Natural killer cell (primary cell): ENCODE results near the gene BTD. TPM values are rescaled to one million over a fixed set of nuclear protein-coding genes. Genes with fewer than 3 reads are reported as not detected.

Experiments
- ATAC-seq, 3 donors: fragments of 150-1000 bp in 2 of 3; fragments of 200-7000 bp in 1 of 3; cut with Tn5 transposase; 1 replicate in 1 of 3; 2 replicates in 2 of 3; pipeline ENCODE4 v1.10.0; 2021; ENCODE audit warnings: mild to moderate bottlenecking in 2 of 3, moderate library complexity in 2 of 3
- DNase-seq, 2 donors: peaks; one replicate each; pipeline versions ENCODE4 v3.0.0 to v3.0.0-alpha.2; 2013 to 2021; ENCODE audit warnings: mixed read lengths in 1 of 2
- H3K27ac ChIP-seq: one replicate; pipeline ENCODE4 v1.5.1; 2013; ENCODE audit warnings: mild to moderate bottlenecking, low read length
- H3K27me3 ChIP-seq: one replicate; pipeline ENCODE4 v1.6.1; 2013; ENCODE audit warnings: low read length; ENCODE audit not compliant: control insufficient read depth, insufficient read depth
- H3K36me3 ChIP-seq: one replicate; pipeline ENCODE4 v1.6.1; 2013; ENCODE audit warnings: low read length; ENCODE audit not compliant: control insufficient read depth, insufficient read depth
- H3K4me1 ChIP-seq: one replicate; pipeline ENCODE4 v1.6.1; 2013; ENCODE audit warnings: low read length; ENCODE audit not compliant: control insufficient read depth, insufficient read depth
- H3K4me3 ChIP-seq: one replicate; pipeline ENCODE4 v1.5.1; 2013; ENCODE audit warnings: low read length
- H3K9me3 ChIP-seq: one replicate; pipeline ENCODE4 v1.6.1; 2013; ENCODE audit warnings: low read length; ENCODE audit not compliant: control insufficient read depth, insufficient read depth
- H3K27ac Mint-ChIP-seq, 2 donors: one replicate each; pipeline ENCODE4 v1.8.0; 2022; ENCODE audit warnings: mild to moderate bottlenecking in 2 of 2, mixed read lengths in 2 of 2, moderate library complexity in 1 of 2
- H3K27me3 Mint-ChIP-seq, 2 donors: one replicate each; pipeline ENCODE4 v1.8.0; 2022; ENCODE audit warnings: low read depth in 2 of 2, mixed read lengths in 2 of 2
- H3K36me3 Mint-ChIP-seq: one replicate; pipeline ENCODE4 v1.8.0; 2022; ENCODE audit warnings: mixed read lengths
- H3K4me1 Mint-ChIP-seq, 2 donors: one replicate each; pipeline ENCODE4 v1.8.0; 2022; ENCODE audit warnings: mixed read lengths in 2 of 2
- H3K4me3 Mint-ChIP-seq: one replicate; pipeline ENCODE4 v1.8.0; 2022; ENCODE audit warnings: mild to moderate bottlenecking, moderate library complexity, mixed read lengths
- H3K9me3 Mint-ChIP-seq, 2 donors: one replicate each; pipeline ENCODE4 v1.8.0; 2022; ENCODE audit warnings: mixed read lengths in 2 of 2
- CTCF ChIP-seq: fragments of 200-600 bp; IDR thresholded peaks from one replicate; pipeline ENCODE4 v1.8.0; 2022; ENCODE audit warnings: antibody characterized with exemption
- WGBS: methylation state at CpG from one replicate; pipeline ENCODE4 v1.1.7; 2013; ENCODE audit warnings: missing lambda C conversion rate; ENCODE audit not compliant: insufficient coverage; 5-methylcytosine and 5-hydroxymethylcytosine counted together
- intact Hi-C: fragments of 100-400 bp; cut with micrococcal nuclease; formaldehyde crosslinking; loops from one replicate; pipeline ENCODE4 v1.14.2; 2022
- total RNA-seq, 4 donors: library from RNA; stranded (reverse); fragments of 120-200 nt in 1 of 4; gene quantifications; one replicate each; pipeline versions ENCODE4 v1.2.3 to v1.2.4, GENCODE V29; 2013 to 2022

BTD gene
- total RNA-seq, 3 donors from 2014 or later (not counting 1 experiment from before 2014, with no cell fraction given): 19.9 to 27.5 (median 23.6) TPM

DNA sequence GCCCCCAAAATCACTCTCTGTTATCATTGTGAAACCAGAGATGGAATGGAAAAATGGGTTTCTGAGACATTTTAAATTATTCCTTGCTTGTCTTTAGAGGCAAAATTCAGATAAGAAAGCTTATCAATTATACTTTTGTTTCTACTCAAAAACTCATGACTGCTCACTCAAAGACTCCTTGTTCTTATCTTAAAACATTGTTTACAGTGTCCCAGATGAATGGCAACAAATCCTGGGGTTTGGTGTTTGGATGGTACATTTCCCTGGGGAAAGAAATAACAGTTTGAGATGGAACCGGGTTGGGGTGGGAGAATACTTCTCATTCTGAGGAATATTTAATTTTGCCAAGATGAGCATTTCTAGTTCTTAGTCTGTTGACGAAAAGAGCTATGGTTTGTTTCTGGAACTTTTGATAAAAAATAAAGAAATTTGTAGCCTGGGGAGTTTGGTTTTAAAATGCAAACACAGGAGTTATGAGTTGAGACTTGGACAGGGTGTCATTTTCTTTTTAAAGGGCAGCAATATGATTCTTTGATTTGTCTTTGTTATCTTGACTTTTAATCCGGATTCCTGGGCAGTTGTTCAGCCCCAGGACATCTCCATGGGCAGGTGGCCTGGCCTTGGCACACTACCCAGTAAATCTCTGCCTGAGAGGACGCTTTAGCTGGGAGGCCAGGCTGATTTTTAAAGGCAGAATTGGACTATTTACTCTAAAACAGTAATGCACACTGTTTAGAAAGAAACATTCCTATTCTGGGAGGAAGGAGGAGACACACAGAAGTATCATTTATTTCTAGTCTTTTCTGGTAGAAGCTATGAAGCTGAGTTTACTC, 32.4 kb downstream of the BTD start:
- no peaks in the 10 kb centered on the region for H3K27me3 Mint-ChIP-seq
- 80% methylated on average over 2 of the region's 4 CpGs for WGBS
- Histone ChIP-seq H3K27ac (no peak overlapping the region), H3K36me3 (no peaks in the 10 kb centered on the region), H3K4me1 (peaks cover 33% of the 10 kb centered on the region), H3K9me3 (no peaks in the 10 kb centered on the region), H3K27me3 (no peaks in the 10 kb centered on the region), H3K4me3 (no peak overlapping the region)
- ATAC-seq (no peak), DNase-seq (no peak)
- peak overlapping the region; percentile 17 for H3K4me3 Mint-ChIP-seq
- H3K9me3 Mint-ChIP-seq: no peaks in the 10 kb centered on the region
- H3K36me3 Mint-ChIP-seq: no peaks in the 10 kb centered on the region
- H3K4me1 Mint-ChIP-seq: peaks cover 55 to 58% of the 10 kb centered on the region in 2 donors
- intact Hi-C loops: no loop called here
- peak overlapping the region in 1 of 2 donors; percentile 65 for H3K27ac Mint-ChIP-seq
- TF ChIP-seq CTCF: no peak

- no peak for ATAC-seq
- Histone ChIP-seq H3K4me3 (no peak overlapping the region), H3K27ac (no peak overlapping the region), H3K36me3 (no peaks in the 10 kb centered on the region), H3K4me1 (peaks cover 33% of the 10 kb centered on the region), H3K27me3 (no peaks in the 10 kb centered on the region), H3K9me3 (no peaks in the 10 kb centered on the region)
- Mint-ChIP-seq H3K27ac (peak overlapping the region in 1 of 2 donors; percentile 65), H3K4me3 (no peak overlapping the region), H3K27me3 (no peaks in the 10 kb centered on the region), H3K4me1 (peaks cover 55 to 58% of the 10 kb centered on the region in 2 donors), H3K9me3 (no peaks in the 10 kb centered on the region), H3K36me3 (no peaks in the 10 kb centered on the region)
- intact Hi-C loops: no loop called here
- no peak for TF ChIP-seq CTCF
- 93% methylated on average over 2 of the region's 2 CpGs for WGBS
- no peak for DNase-seq
Observed at GRCh38 chr3:15634671-15635070, 33.1 kb downstream of the BTD start.

GRCh38 chr3:15635121-15635661, 33.6 kb downstream of the BTD start:
- peaks cover 50 to 54% of the 10 kb centered on the region in 2 donors for H3K4me1 Mint-ChIP-seq
- WGBS: 88% methylated on average over 13 of the region's 13 CpGs
- H3K27ac ChIP-seq: no peak overlapping the region
- H3K27me3 ChIP-seq: no peaks in the 10 kb centered on the region
- ATAC-seq (no peak), DNase-seq (no peak)
- H3K4me3 ChIP-seq: no peak overlapping the region
- H3K27me3 Mint-ChIP-seq: no peaks in the 10 kb centered on the region
- TF ChIP-seq CTCF: no peak
- H3K36me3 Mint-ChIP-seq: no peaks in the 10 kb centered on the region
- no peaks in the 10 kb centered on the region for H3K9me3 ChIP-seq
- H3K27ac Mint-ChIP-seq: peak overlapping the region in 1 of 2 donors; percentile 65
- intact Hi-C loops: no loop called here
- no peak overlapping the region for H3K4me3 Mint-ChIP-seq
- H3K4me1 ChIP-seq: peaks cover 30% of the 10 kb centered on the region
- no peaks in the 10 kb centered on the region for H3K9me3 Mint-ChIP-seq
- no peaks in the 10 kb centered on the region for H3K36me3 ChIP-seq
